Measurements from ENCODE around the gene KHK. TPM values are rescaled to one million over a fixed set of nuclear protein-coding genes. Genes with fewer than 3 reads are reported as not detected.

The KHK gene
- total RNA-seq, 1 donor from 2014 or later, result 1.2 TPM

DNA sequence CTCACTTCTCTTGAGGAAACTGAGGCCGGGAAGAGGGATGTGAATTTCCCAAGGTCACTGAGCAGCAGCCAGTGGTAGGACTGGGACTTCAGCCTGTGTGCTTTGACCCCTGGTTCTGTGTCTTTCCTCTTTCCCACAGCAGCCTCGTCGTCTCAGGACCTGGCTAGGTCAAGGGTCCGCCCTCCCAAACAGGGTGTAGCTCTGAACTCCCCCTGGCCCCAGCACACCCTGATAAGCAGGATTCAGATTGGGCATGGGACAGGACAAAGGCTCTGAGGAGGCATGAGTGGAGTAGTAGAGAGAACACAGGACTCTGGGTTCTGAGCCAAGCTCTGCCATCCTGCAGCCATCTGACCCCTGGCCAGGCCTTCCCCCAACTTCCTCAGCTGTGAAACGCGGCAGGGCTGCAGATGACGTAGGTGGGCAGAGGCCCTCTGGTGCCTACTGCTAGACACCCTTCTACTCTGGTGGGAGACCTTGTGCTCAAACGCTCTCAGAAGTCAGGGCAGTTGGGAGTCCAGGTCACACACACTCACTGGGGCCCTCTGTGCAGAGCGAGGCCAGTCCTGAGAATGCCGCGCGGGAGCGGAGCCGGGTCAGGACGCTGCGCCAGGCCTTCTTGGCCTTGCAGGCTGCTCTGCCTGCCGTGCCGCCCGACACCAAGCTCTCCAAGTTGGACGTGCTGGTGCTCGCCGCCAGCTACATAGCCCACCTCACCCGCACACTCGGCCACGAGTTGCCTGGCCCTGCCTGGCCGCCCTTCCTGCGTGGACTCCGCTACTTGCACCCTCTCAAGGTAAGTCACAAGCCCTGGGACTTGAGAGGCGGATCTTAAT is 63.2 kb downstream of the KHK start:
- Mint-ChIP-seq H3K9me3 (ENCODE audit: low read depth) (no peaks in the 10 kb centered on the region), H3K27me3 (ENCODE audit: low read depth) (peaks cover 11% of the 10 kb centered on the region)

More for the DNA sequence above, 63.2 kb downstream of the KHK start:
- peak; percentile 90 for DNase-seq (ENCODE audit: low spot score)
- Mint-ChIP-seq H3K27ac (ENCODE audit: unreplicated experiment) (no peak overlapping the region), H3K4me3 (ENCODE audit: unreplicated experiment) (no peak overlapping the region), H3K36me3 (ENCODE audit: low read depth) (no peaks in the 10 kb centered on the region), H3K4me1 (ENCODE audit: low read depth) (no peaks in the 10 kb centered on the region)
- TF ChIP-seq, protein P1, sequence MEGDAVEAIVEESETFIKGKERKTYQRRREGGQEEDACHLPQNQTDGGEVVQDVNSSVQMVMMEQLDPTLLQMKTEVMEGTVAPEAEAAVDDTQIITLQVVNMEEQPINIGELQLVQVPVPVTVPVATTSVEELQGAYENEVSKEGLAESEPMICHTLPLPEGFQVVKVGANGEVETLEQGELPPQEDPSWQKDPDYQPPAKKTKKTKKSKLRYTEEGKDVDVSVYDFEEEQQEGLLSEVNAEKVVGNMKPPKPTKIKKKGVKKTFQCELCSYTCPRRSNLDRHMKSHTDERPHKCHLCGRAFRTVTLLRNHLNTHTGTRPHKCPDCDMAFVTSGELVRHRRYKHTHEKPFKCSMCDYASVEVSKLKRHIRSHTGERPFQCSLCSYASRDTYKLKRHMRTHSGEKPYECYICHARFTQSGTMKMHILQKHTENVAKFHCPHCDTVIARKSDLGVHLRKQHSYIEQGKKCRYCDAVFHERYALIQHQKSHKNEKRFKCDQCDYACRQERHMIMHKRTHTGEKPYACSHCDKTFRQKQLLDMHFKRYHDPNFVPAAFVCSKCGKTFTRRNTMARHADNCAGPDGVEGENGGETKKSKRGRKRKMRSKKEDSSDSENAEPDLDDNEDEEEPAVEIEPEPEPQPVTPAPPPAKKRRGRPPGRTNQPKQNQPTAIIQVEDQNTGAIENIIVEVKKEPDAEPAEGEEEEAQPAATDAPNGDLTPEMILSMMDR (IDR thresholded peaks at IDR 0.05), result no peak

Other genes starting within 250 kb of the KHK start
- gene DPYSL5, start 238.6 kb upstream of the KHK start, total RNA-seq, result 0.25 to 0.44 TPM (median 0.26 TPM) in 3 replicates
- gene MAPRE3, start 116.1 kb upstream of the KHK start, total RNA-seq, result 12.0 to 16.9 TPM (median 12.3 TPM) in 3 replicates
- 107 to 166 TPM (median 110 TPM) in 3 replicates for gene TMEM214, start 53.8 kb upstream of the KHK start, total RNA-seq
- gene AGBL5, start 35.1 kb upstream of the KHK start, total RNA-seq, result 14.0 to 31.8 TPM (median 16.3 TPM) in 3 replicates
- 473 to 494 TPM (median 478 TPM) in 3 replicates for gene OST4, start 15.1 kb upstream of the KHK start, total RNA-seq
- 180 to 235 TPM (median 182 TPM) in 3 replicates for gene EMILIN1, start 8.2 kb upstream of the KHK start, total RNA-seq
- gene CGREF1, start 32.4 kb downstream of the KHK start, total RNA-seq, result 9.6 to 15.9 TPM (median 13.5 TPM) in 3 replicates
- gene ABHD1, start 37.0 kb downstream of the KHK start, total RNA-seq, result 0.30 to 0.44 TPM (median 0.31 TPM) in 3 replicates
- 44.7 to 53.0 TPM (median 49.4 TPM) in 3 replicates for gene PREB, start 47.9 kb downstream of the KHK start, total RNA-seq
- gene PRR30, start 52.6 kb downstream of the KHK start, total RNA-seq, result not detected in 3 replicates
- not detected in 3 replicates for gene TCF23, start 62.2 kb downstream of the KHK start, total RNA-seq
- gene ATRAID, start 125.3 kb downstream of the KHK start, total RNA-seq, result 79.0 to 116 TPM (median 91.2 TPM) in 3 replicates
- gene SLC5A6, start 125.5 kb downstream of the KHK start, total RNA-seq, result 21.8 to 27.9 TPM (median 24.3 TPM) in 3 replicates
- gene CAD, start 130.6 kb downstream of the KHK start, total RNA-seq, result 54.8 to 88.4 TPM (median 55.0 TPM) in 3 replicates
- gene SLC30A3, start 176.3 kb downstream of the KHK start, total RNA-seq, result 0.17 to 0.31 TPM in 2 of 3 replicates, not detected in the other
- not detected in 3 replicates for gene DNAJC5G, start 188.7 kb downstream of the KHK start, total RNA-seq
- not detected in 3 replicates for gene TRIM54, start 195.7 kb downstream of the KHK start, total RNA-seq
- gene UCN, start 221.7 kb downstream of the KHK start, total RNA-seq, result 1.2 to 2.7 TPM (median 1.5 TPM) in 3 replicates
- 57.6 to 68.7 TPM (median 57.7 TPM) in 3 replicates for gene MPV17, start 236.3 kb downstream of the KHK start, total RNA-seq

Measured in chondrocyte (in vitro differentiated cells).